Left renal cortex interstitium (tissue), 4 donors: ENCODE measurements around the gene ZNF292. TPM values are rescaled to one million over a fixed set of nuclear protein-coding genes. Genes with fewer than 3 reads are reported as not detected.
"Not testable (repeated sequence)": the region's sequence is repeated elsewhere in the genome, so short reads cannot be mapped to it uniquely, and the experiment has no call there.

Experiments
- DNase-seq, 4 donors: peaks; one replicate each; pipeline ENCODE4 v3.0.0-alpha.2; 2013; ENCODE audit warnings: low read depth in 4 of 4, low spot score in 2 of 4, missing footprints in 1 of 4
- polyA plus RNA-seq, 4 donors: library from polyadenylated mRNA; unstranded; fragments of 120-200 nt; gene quantifications; one replicate each; pipeline ENCODE4 v1.2.1, GENCODE V29; 2013; ENCODE audit not compliant: insufficient read length in 4 of 4

ZNF292 gene
- polyA plus RNA-seq, result 10 to 100 TPM; 31.6 to 46.1 (median 39.4) TPM

GRCh38 chr6:87154993-87155841, at the start of gene ZNF292:
Gene ZNF292, plus strand, starts transcription at chr6:87155565. Its CDS starts 27 bp downstream, at chr6:87155592.
- peak; percentile 90 to 96 (median 93) for DNase-seq

- DNase-seq, result no peak
Observed at GRCh38 chr6:87105823-87106222, 49.5 kb upstream of the ZNF292 start.

GRCh38 chr6:87110636-87111035, 44.7 kb upstream of the ZNF292 start:
- DNase-seq, result no peak

GRCh38 chr6:87115402-87116135, 39.8 kb upstream of the ZNF292 start:
- no peak for DNase-seq

GRCh38 chr6:87116922-87117321, 38.4 kb upstream of the ZNF292 start:
- no peak for DNase-seq

- no peak for DNase-seq
Observed at GRCh38 chr6:87118054-87118453, 37.3 kb upstream of the ZNF292 start.

GRCh38 chr6:87122477-87122876, 32.9 kb upstream of the ZNF292 start:
- no peak for DNase-seq

- DNase-seq, result no peak
Observed at GRCh38 chr6:87124074-87124473, 31.3 kb upstream of the ZNF292 start.

- no peak for DNase-seq
Observed at GRCh38 chr6:87126501-87126900, 28.9 kb upstream of the ZNF292 start.

- no peak for DNase-seq
Observed at GRCh38 chr6:87127737-87128136, 27.6 kb upstream of the ZNF292 start.

GRCh38 chr6:87136963-87137362, 18.4 kb upstream of the ZNF292 start:
- no peak for DNase-seq

GRCh38 chr6:87139236-87139635, 16.1 kb upstream of the ZNF292 start:
- no peak for DNase-seq

- not testable (repeated sequence) for DNase-seq
Observed at GRCh38 chr6:87139927-87140326, 15.4 kb upstream of the ZNF292 start.

GRCh38 chr6:87146363-87146762, 9.0 kb upstream of the ZNF292 start:
- no peak for DNase-seq

- no peak for DNase-seq
Observed at GRCh38 chr6:87150406-87150805, 5.0 kb upstream of the ZNF292 start.

GRCh38 chr6:87151471-87151780, 3.9 kb upstream of the ZNF292 start:
- no peak for DNase-seq

GRCh38 chr6:87151781-87152525, 3.4 kb upstream of the ZNF292 start:
- peak in 3 of 4 donors; percentile 37 to 56 (median 39) for DNase-seq

GRCh38 chr6:87152526-87152955, 2.8 kb upstream of the ZNF292 start:
- no peak for DNase-seq

- DNase-seq, result peak in 1 of 4 donors; percentile 87
Observed at GRCh38 chr6:87154641-87154992, 748 bp upstream of the ZNF292 start.

GRCh38 chr6:87155842-87156815, 764 bp downstream of the ZNF292 start:
- DNase-seq, result peak; percentile 39 to 75 (median 60)
